GM13976 (cell line): Measurements from ENCODE around the gene ERG28.

ENCODE experiments used
- DNase-seq: peaks from one replicate; pipeline ENCODE4 v3.0.0; 2012; ENCODE audit warnings: low spot score
- CTCF ChIP-seq: IDR thresholded peaks from 2 replicates; pipeline ENCODE4 v1.5.1; 2012; ENCODE audit warnings: borderline replicate concordance, mild to moderate bottlenecking; ENCODE audit not compliant: insufficient read depth; ENCODE audit errors: extremely low read depth, missing control alignments, control extremely low read depth
- in situ Hi-C: fragments of 300-500 bp; cut with MboI; formaldehyde crosslinking; loops from one replicate; pipeline ENCODE4 v1.12.0; 2022; ENCODE audit warnings: low sequenced_read_pairs, mixed read lengths, inconsistent platforms; ENCODE audit not compliant: unreplicated experiment

Gene ERG28

GRCh38 chr14:75675265-75675960 lies 14.7 kb upstream of the ERG28 start:
- DNase-seq, result no peak
- in situ Hi-C loops, result no loop called here
- no peak for TF ChIP-seq CTCF

- TF ChIP-seq CTCF, result no peak
- DNase-seq, result peak; percentile 32
- in situ Hi-C loops, result no loop called here
These were observed 12.8 kb upstream of the ERG28 start for GRCh38 chr14:75673345-75674035.

- in situ Hi-C loops, result no loop called here
- no peak for DNase-seq
- no peak for TF ChIP-seq CTCF
These were observed 12.0 kb upstream of the ERG28 start for GRCh38 chr14:75672605-75673192.

- in situ Hi-C loops, result no loop called here
- DNase-seq, result no peak
These were observed 6.6 kb upstream of the ERG28 start for GRCh38 chr14:75667099-75667765.

GRCh38 chr14:75662966-75663365 lies 2.3 kb upstream of the ERG28 start:
- in situ Hi-C loops, result no loop called here
- no peak for TF ChIP-seq CTCF
- DNase-seq, result no peak

More at GRCh38 chr14:75667099-75667765, 6.6 kb upstream of the ERG28 start:
- no peak for TF ChIP-seq CTCF

- DNase-seq, result no peak
- TF ChIP-seq CTCF, result no peak
- in situ Hi-C loops, result no loop called here
These were observed 781 bp upstream of the ERG28 start for GRCh38 chr14:75661499-75661814.
